GM19395 (cell line): ENCODE measurements around the gene DKK1.

Experiments used
- ATAC-seq: cut with Tn5 transposase; IDR thresholded peaks from one replicate; pipeline ENCODE4 v1.9.1; 2021; ENCODE audit warnings: mild to moderate bottlenecking, moderate library complexity; ENCODE audit not compliant: unreplicated experiment

Gene DKK1

DNA sequence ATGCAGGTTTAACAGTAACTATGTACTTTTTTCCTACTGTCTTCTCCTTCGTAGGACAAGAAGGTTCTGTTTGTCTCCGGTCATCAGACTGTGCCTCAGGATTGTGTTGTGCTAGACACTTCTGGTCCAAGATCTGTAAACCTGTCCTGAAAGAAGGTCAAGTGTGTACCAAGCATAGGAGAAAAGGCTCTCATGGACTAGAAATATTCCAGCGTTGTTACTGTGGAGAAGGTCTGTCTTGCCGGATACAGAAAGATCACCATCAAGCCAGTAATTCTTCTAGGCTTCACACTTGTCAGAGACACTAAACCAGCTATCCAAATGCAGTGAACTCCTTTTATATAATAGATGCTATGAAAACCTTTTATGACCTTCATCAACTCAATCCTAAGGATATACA is 2.4 kb downstream of the DKK1 start:
- ATAC-seq, result no peak

DNA sequence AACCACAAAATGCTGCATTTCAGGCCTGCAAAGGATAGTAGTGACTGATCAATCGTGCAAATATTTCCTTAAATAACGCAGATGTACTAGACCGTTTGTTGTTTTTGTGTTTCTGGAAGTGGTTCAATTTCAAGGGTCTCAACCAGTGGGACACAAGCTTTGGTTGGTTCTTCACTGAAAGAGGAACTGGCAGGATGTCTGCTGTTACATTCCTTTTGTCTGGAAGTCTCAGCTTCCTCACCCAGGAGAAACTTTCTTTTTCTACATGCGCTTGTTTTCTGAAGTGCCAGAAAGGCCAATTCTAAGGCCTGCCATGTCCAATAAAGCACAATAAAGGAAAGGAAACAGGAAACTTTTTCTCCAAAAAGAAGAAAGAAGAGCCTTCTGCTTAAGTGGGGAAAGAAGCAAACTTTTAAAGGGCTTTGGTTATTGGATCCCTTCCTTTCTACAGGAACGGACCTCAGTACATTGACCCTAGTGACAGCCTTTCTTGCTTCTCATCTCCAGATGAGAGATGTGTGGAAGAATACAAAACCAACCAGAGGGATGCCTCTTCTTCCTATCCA is 4.1 kb downstream of the DKK1 start:
- no peak for ATAC-seq

DNA sequence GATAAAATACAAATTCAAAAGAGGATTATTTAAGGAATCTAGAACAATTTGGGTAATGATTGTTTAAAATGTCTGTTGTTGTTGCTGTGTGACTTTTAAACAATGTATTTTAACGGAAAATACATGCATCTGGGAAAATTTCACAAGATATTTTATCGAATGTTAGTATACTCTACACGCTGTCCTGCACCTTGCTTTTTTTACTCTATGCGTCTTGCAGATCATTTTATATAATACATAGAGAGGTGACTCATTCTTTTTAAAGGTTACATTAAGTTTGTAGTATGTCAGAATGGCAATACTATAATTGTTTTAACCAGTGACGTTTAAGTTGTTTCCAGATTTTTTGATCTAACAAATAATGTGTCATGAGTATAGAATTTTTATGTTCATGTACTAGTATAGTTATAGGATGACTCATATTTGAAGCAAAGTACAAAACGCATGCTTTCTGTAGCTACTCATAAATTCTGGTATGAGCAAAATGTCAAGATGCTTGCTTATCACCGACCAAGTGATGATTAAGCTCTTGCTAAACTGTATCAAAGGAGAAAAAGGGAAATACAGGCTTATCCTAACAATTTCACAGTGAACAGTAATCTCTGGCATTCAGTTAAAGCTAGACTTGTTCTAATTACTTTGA is 4.9 kb downstream of the DKK1 start:
- ATAC-seq, result no peak

DNA sequence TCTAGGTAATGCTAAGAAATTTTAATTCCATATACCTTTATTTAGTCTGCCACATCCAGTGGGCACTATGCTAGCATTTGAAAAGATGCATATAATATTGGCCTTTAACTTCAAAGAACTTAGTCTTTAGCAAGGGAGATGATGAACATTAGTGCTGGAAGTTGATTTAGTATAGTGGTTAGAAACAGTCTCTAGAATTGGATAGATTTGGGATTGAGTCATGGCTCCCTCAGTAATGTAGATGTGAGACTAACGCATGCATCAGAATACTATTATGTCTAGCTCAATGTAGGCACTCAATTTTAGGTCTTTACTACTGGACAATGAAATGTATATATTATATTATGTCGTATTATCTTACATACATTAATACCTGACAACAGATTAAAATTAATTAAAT is 5.8 kb downstream of the DKK1 start:
- ATAC-seq, result no peak

DNA sequence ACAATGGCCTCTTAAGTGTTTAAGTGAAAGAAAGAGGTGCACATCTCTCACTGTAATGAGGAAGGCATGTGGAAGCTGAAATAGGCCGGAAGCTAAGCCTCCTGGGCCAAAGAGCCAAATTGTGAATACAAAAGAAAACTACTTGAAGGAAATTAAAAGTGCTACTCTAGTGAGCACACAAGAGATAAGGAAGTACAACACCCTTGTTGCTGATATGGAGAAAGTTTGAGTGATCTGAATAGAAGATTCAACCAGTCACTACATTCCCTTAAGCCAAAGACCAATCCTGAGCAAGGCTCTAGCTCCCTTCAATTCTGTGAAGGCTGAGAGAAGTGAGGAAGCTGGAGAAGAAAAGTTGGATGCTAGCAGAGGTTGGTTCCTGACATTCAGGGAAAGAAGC is 8.2 kb downstream of the DKK1 start:
- ATAC-seq, result no peak

DNA sequence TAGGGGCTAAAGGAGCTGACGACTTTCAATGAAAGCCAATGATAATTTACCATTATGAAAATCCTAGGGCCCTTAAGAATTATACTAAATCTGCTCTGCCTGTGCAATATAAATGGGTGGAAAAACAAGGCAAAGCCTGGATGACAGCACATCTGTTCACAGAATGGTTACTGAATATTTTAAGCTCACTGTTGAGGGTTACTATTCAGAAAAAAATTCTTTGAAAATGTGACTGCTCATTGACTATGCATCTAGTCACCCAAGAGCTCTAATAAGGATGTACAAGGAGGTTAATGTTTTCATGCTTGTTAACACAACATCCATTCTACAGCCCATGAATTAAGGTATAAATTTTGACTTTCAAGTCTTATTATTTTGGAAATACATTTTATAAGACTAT is 8.9 kb downstream of the DKK1 start:
- ATAC-seq, result no peak

DNA sequence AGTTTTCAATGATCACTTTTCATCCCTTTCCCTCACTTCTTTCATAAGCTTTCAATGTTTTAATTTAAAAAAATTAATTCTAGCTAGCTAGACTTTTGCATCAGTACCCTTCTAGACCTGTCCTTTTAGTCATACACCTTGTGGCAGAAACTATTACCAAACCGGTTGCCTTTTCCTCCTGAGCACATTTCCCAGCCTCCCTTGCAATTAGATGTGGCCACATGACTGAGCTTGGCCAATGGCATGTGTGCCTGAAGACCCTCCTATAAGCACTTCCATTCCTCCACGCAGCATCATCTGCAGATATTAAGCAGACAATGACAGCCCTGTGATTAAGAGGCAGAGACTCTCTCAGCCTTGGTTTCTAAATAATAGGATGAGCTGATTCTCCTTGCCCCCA is 12.3 kb downstream of the DKK1 start:
- no peak for ATAC-seq

DNA sequence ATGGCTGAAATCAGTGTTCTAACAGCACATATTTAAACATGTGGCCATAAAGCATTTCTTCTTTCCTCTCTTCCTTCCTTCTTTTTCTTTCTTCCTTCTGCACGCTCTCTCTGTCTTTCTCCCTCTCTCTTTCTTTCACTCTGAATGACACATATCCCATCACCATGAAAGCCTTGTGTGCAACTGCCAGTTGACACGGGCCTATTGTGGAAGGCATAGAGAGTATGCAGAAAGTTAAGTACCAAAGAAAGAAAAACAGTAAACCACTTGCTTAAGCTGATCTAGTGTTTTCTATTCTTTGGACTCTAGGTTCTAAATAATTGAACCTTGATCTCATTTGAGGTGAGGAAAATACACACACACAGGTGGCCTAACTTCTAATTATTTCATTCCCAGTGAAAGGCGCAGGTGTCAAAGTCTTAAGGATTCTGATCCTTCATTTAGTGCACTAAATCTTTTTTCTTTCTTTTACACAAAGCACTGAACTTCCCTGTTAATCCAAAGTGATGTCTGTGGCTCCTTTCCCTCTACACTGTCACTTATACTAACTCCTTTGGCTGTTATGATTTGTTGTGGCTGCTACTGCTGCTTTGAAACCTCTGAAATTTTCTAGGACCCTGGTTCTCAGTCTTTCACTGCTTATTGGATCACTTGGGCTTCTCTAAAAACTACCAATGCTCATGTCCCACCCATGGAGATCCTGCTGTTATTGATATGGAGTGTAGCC is 17.7 kb downstream of the DKK1 start:
- no peak for ATAC-seq

DNA sequence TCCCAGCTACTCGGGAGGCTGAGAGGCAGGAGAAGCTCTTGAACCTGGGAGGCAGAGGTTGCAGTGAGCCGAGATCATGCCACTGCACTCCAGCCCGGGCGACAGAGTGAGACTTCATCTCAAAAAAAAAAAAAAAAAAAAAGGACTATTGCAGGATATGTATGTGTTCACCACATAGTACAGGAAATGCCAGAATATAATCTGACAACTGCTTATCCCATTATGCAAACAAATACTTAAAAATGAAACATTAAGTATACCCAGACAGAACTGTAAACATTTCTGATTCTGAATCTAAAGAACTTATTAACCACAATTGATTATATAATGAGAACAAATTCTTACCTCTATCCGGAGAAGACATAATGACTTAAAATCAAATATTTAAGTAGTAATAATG is 18.7 kb downstream of the DKK1 start:
- ATAC-seq, result no peak

DNA sequence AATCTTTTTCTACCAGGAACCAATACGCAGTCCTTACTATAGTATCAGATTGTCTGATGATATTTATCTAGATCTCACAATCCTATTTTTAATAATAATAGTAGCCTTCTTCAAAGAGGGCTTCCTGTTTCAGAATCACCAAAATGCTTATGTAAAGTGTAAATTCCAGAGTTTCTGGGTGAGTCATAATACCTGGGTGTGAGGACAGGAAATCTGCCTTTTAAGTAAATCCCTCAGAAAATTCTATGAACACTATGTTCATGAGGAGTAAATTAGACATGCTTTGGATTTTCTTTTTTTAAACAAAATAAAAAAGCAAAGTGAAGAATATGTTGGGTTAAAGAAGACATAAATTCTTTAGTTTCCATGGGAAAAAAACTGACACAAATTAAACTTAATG is 20.5 kb downstream of the DKK1 start:
- no peak for ATAC-seq

DNA sequence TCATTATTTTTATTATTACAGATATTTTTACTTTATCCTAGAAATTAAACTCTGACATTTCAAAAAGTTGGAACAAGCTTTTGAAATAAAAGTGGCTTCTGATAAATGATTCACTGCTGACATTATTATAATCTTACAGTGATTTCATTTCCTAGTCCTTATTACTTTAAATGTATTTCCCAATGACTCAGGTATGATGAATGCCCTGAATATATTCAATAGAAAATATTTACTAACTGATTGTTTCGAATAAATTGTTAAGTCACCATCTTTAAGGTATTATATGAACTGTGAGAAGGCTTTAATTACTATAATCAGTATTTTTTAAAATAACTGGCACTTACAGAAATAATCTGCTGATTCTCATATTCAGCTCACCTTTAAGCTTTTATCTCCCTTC is 21.6 kb downstream of the DKK1 start:
- ATAC-seq, result no peak

DNA sequence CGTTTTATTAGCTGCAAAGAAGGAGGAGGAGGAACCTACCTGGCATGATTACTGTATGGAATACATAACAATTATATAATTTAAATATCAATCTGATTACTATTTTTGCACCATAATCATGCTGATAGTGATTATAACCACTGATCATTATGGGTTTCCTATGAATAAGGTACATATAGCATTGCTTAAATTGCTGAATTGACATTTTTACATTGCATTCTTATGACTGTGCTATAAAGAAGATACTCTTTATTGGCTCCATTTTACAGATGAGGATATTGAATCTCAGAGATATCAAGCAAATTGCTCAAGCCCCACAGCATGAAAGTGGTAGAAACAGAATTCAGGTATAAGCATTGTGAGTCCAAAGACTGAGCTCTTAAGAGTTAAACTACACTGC is 23.1 kb downstream of the DKK1 start:
- no peak for ATAC-seq

DNA sequence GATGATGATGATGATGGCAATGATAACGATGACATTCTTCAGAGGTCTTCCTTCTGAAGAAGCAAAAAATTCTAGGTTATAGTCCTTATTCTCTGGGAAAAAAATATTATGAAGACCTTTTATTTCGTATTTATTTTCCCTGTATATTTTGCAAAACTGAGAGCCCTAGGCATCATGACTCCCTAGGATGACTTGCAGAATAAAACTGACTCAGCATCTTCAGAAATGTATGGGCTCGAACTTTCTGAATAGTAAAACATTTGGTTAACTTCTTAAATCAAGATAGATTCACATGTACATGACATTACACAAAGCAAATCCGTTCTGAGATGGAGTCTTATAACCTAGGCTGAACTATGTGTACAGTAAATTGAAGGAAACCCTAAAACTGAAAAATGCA is 29.4 kb downstream of the DKK1 start:
- no peak for ATAC-seq

DNA sequence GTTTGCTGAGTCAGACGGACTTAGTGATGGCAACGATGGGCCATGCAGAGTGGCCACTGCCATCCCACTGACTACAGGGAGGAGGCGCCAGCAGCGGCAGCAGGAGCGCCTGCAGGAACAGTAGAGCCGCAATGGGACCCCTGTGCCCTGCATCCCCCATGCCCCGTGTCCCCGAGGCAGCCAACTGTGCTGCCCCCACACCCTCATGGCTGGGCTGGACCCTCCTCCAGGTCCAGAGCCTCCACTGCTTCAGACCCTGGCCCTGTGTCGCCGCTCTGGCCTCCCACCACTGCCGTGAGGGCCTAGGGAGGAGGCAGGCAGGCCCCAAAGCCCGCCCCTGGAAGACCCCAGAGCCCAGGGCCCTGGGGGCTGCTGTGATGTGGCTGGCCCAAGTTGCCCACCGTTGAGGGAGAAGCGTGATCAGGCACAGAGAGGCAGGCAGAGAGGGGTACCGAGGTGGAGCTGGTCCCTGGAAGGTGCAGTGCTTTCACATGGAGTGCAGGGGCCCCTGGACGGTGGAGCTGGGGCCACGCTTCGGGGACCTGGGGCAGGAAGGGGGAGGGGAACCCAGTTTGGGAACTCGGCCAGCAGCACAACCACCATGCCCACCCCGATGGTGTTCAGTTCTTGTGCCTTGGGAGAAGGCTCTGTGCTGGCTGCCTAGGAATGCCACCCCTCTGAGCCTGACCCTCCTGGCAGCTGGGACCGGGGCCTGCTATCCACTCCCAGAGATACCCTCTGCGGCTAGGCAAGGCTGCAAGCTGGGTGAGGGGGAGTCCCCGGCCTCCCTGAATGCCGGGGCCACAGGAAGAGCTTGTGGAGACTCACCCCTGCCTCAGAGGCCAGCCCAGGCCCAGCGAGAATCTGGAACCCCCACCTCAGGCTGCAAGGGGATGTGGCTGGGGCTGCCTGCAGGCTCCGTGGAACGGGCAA is 32.6 kb downstream of the DKK1 start:
- no peak for ATAC-seq

DNA sequence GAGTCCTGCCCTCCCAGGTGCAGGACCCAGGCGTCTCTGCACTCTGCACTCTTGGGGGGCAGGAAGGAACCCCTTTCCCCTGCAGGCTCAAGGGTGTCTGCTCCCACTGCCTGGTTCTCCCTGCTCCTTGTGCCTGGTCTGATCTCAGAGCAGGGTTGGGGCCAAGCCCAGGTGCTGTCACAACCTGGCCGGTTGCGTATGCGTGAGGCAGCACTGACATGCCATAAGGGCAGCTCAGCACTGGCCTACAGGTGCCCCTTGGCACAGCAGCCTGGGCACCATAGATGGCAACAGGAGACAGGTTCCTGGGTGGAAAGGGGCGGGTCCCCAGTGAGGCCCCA is 33.2 kb downstream of the DKK1 start:
- ATAC-seq, result no peak

DNA sequence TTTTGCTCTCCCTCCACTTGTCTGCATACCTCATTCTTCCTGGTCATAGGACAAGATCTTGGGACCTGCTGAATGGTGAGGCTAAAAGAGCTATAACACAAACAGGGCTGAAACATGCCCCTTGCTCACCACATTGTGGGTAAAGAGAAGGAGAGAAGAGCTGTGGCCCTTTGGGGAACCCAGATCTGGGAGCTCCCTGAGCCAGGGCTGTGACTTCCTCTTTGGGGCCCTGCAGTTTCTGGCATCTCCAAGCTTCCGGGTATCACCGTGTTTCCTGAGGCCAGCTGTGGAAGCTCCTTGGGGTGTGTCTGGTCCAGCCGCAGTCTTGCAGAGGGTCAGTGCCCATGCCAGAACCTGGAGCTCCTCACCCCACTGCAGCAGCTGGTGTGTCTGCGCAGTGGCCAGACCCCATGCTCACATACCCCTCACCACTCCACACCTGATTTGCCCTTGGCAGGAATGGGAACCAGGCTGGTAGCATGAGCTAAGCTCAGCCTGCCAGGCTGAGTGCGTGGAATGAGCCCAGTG is 34.0 kb downstream of the DKK1 start:
- no peak for ATAC-seq

DNA sequence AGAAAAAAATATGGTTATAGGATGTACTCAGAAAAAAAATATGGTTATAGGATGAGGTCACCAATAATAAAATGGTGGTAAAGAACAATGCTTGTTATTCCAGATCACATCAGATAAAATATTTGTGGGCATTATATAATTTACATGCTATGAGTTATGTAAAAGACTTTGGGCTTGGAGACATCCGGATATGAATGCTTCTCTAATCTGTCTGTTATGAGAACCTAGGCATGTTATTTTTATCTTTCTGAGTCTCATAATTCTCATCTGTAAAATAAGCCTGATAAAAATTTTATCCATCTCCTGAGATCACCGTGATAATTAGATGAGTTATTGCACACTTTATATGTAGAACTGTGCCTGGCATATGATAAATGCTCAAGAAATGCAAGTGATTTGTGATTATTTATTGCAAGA is 37.8 kb downstream of the DKK1 start:
- no peak for ATAC-seq

DNA sequence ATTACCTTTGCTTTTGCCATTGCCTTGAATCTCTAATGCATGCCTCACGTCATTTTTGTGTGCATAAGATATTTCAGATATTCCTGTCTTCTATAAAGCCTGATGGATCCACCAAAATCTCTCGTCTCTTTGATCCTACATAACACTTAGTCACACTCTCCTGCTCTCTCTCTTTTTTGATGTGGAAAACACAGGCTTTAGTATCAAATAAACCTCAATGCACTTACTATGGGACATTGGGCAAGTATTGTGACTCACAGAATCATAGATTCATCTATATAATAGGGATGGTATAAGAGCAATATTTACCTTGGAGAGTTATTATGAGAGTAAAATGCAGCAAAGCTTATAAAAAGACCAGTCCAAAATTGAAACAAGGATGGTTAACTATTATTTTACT is 39.1 kb downstream of the DKK1 start:
- no peak for ATAC-seq

DNA sequence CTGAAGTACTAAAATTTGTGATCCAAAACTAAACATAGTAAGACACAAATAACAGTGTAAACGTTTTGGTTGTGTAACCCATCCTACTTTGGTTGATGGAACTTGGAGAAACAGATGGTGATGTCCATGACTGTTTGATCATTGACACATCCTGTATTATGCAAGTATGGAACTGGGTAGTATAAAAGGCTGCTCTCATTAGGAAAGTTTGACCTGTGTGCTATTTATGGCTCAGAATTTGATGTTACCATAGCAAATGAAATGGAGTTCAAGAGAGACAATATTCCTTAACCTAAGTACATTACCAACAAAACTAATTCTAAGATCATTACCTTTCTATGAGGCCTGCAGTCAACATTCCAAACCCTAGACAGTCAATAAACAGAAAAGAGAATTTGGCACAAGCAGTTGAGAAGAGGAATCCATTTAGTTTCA is 39.9 kb downstream of the DKK1 start:
- no peak for ATAC-seq

DNA sequence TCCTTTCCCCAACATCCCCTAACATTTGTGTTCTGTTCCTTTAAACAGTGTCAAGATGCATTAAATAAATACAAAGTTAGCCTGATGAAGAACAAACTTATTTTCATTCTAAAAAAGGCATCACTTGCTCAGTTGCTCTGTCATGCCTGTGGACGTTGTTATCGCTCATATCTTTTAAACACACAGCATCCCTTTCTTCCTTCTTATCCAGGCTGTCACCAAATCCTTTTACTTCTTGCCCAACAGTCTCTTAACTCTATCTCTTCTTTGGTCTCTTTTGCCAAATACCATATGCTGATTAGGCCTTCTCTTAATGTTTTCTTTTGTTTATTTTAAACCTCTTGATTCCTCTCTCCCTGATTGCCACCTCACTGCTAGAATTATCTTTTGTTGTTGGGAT is 43.9 kb downstream of the DKK1 start:
- ATAC-seq, result no peak

DNA sequence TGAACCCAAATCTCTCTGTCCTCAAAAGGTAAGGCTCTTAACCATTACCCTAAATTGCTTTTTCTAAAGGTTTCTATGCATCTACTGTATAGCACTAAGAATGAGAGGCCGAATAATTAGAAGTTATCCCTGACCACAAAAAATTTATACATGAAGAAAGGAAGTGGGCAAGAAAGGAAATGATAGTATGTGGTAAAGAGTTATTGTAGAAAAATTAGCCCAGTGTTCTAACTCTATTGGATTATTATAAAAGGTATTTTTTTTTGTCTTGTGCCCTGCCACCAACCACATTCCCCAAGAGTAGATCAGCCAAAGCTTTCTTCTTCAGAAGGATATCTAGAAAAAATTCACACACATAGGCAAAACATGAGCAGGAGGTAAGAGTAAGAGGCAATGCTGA is 45.4 kb downstream of the DKK1 start:
- no peak for ATAC-seq
